H1 (cell line): ENCODE data around the gene ZNFX1. TPM values are rescaled to one million over a fixed set of nuclear protein-coding genes. Genes with fewer than 3 reads are reported as not detected.

Experiments
- ASH2L ChIP-seq: fragments of 200-600, 300-600 bp; sonication (generic); IDR thresholded peaks from one replicate; pipeline ENCODE4 v1.7.1; 2017; ENCODE audit warnings: low read length
- E2F6 ChIP-seq: IDR thresholded peaks from 2 replicates; pipeline ENCODE4 v1.6.1; 2012; ENCODE audit warnings: inconsistent platforms
- POLR2AphosphoS5 ChIP-seq: IDR thresholded peaks from 2 replicates; pipeline ENCODE4 v1.6.1; 2011; ENCODE audit warnings: low read depth, low read length
- RAD21 ChIP-seq, 2 experiments: IDR thresholded peaks in 1 of 2; conservative IDR thresholded peaks in 1 of 2; 2 replicates each; pipeline ENCODE4 v1.6.1; 2011; ENCODE audit warnings: low read depth in 2 of 2, low read length in 2 of 2, improper control_type of control experiment in 1 of 2, inconsistent platforms in 1 of 2, mild to moderate bottlenecking in 1 of 2, moderate library complexity in 1 of 2
- SAP30 ChIP-seq: fragments of 300-600 bp; sonication (generic); IDR thresholded peaks from 2 replicates; pipeline ENCODE4 v1.7.1; 2012; ENCODE audit warnings: low read length, moderate library complexity, mild to moderate bottlenecking, inconsistent platforms; ENCODE audit not compliant: insufficient read depth, insufficient replicate concordance
- SIRT6 ChIP-seq: IDR thresholded peaks from one replicate; pipeline ENCODE4 v1.7.1; 2012; ENCODE audit warnings: low read length, inconsistent platforms
- SIX5 ChIP-seq: IDR thresholded peaks from 2 replicates; pipeline ENCODE4 v1.6.1; 2011; ENCODE audit warnings: mild to moderate bottlenecking, low read depth, low read length
- TAF1 ChIP-seq: IDR thresholded peaks from 2 replicates; pipeline ENCODE4 v1.6.1; 2011; ENCODE audit warnings: mild to moderate bottlenecking, low read depth, low read length
- polyA plus RNA-seq, 7 experiments: library from polyadenylated mRNA; depleted of rRNA in 3 of 7; stranded (reverse) in 5 of 7; unstranded in 2 of 7; fragments of >200 nt in 5 of 7; fragments of 200-250 nt in 2 of 7; gene quantifications; 1 replicate in 5 of 7; 2 replicates in 1 of 7; 4 replicates in 1 of 7; pipeline versions ENCODE4 v1.2.1 to v1.2.3, GENCODE V29; 2011 to 2013; ENCODE audit warnings: missing spikeins in 2 of 7, mixed read lengths in 2 of 7
- total RNA-seq: library from RNA; stranded (reverse); fragmentation: NEBNext Ultra II Directional; extraction: Animal tissue kit (Norgen Biotek cat#: 25700); gene quantifications from 2 replicates; pipeline ENCODE4 v1.2.1, GENCODE V29; 2021

Gene ZNFX1
- total and polyA plus RNA-seq, 2 of the 8 experiments (the other 6 are each of a cell fraction or from before 2014, with no cell fraction given) = 3.1 to 11.3 TPM

GRCh38 chr20:49278036-49278817 lies at the start of gene ZNFX1 (continued):
- TF ChIP-seq POLR2AphosphoS5 (peak; percentile 100), SAP30 (peak; percentile 69), RAD21 (IDR thresholded peaks at IDR 0.05 in 1 of 2, conservative IDR thresholded peaks at IDR 0.05 in 1 of 2; ENCODE audit: low read depth in 2 of 2, low read length in 2 of 2) (no peak), SIRT6 (peak; percentile 78), E2F6 (peak; percentile 76; the same call in 1 of the 2 replicates), ASH2L (peak; percentile 65), TAF1 (peak; percentile 100), SIX5 (peak; percentile 75)
